NT2/D1 (cell line): ENCODE data around the gene EPB41.

Experiments
- SUZ12 ChIP-seq: IDR thresholded peaks from 2 replicates; pipeline ENCODE4 v1.6.1; 2011; ENCODE audit not compliant: insufficient read length, insufficient read depth; ENCODE audit errors: extremely low read depth
- YY1 ChIP-seq: IDR thresholded peaks from 2 replicates; pipeline ENCODE4 v1.6.1; 2011; ENCODE audit not compliant: insufficient read length, insufficient read depth

DNA sequence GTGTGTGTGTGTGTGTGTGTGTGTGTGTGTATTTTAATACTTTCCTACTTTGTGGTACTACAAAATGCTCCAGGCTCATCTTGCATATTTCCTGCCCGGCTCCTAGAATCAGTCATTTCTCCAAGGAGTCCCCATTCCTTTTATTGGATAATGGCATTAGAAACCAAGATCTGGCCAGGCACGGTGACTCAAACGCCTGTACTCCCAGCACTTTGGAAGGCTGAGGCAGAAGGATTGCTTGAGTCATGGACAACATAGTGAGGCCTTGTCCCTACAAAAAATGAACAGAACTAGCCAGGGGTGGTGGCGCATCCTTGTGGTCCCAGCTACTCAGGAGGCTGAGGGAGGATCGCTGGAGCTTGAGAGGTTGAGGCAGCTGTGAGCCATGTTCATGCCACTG lies 20.3 kb downstream of the EPB41 start:
- TF ChIP-seq SUZ12 (no peak), YY1 (no peak)
